K562 (cell line): ENCODE measurements around the gene NUP35. TPM values are rescaled to one million over a fixed set of nuclear protein-coding genes. Genes with fewer than 3 reads are reported as not detected.

ENCODE experiments used
- BACH1 ChIP-seq: fragments of 200-800 bp; sonication (Bioruptor generic); IDR thresholded peaks from 2 replicates; pipeline ENCODE4 v1.6.1; 2016; ENCODE audit warnings: missing genetic modification characterization, missing compliant biosample characterization
- CBX8 ChIP-seq: fragments of 200-600 bp; sonication (generic); IDR thresholded peaks from 2 replicates; pipeline ENCODE4 v1.6.1; 2012; ENCODE audit warnings: borderline replicate concordance, mixed run types, low read depth, mild to moderate bottlenecking, moderate library complexity, mixed read lengths, low read length, control low read depth, inconsistent platforms; ENCODE audit not compliant: poor library complexity, severe bottlenecking; ENCODE audit errors: extremely low read depth
- CC2D1A ChIP-seq: fragments of 450-650 bp; IDR thresholded peaks from 2 replicates; pipeline ENCODE4 v1.6.1; 2017; ENCODE audit warnings: mild to moderate bottlenecking
- CHD4 ChIP-seq: fragments of 200-600 bp; sonication (generic); IDR thresholded peaks from 3 replicates; pipeline ENCODE4 v1.6.1; 2012; ENCODE audit warnings: low read depth, mild to moderate bottlenecking, mixed read lengths, low read length, inconsistent platforms; ENCODE audit not compliant: insufficient read depth, insufficient replicate concordance, poor library complexity, severe bottlenecking
- CTCF ChIP-seq, 3 experiments: IDR thresholded peaks in 2 of 3; conservative IDR thresholded peaks in 1 of 3; 2 replicates each; pipeline ENCODE4 v1.5.1; 2011 to 2012; ENCODE audit warnings: low read length in 3 of 3, mild to moderate bottlenecking in 3 of 3, control low read depth in 2 of 3, improper control_type of control experiment in 1 of 3, inconsistent platforms in 1 of 3, low read depth in 1 of 3, mixed read lengths in 1 of 3, moderate library complexity in 1 of 3; ENCODE audit not compliant: insufficient read depth in 2 of 3
- DEAF1 ChIP-seq: fragments of 450-650 bp; formaldehyde crosslinking; IDR thresholded peaks from 2 replicates; pipeline ENCODE4 v1.4.0; 2020; ENCODE audit warnings: mild to moderate bottlenecking, moderate library complexity
- HMGXB4 ChIP-seq: sonication (generic); formaldehyde crosslinking; IDR thresholded peaks from 2 replicates; pipeline ENCODE4 v1.8.1; 2023; ENCODE audit warnings: mild to moderate bottlenecking, missing genetic modification reagents
- KLF1 ChIP-seq: fragments of 450-650 bp; IDR thresholded peaks from 2 replicates; pipeline ENCODE4 v1.6.1; 2016; ENCODE audit warnings: missing genetic modification characterization, missing compliant biosample characterization
- MAZ ChIP-seq, 2 experiments: fragments of 450-650 bp in 1 of 2; sonication (generic) in 1 of 2; formaldehyde crosslinking; IDR thresholded peaks in 1 of 2; conservative IDR thresholded peaks in 1 of 2; 2 replicates each; pipeline versions ENCODE4 v1.4.0 to v1.5.0; 2020; ENCODE audit warnings: mild to moderate bottlenecking in 1 of 2, missing genetic modification reagents in 1 of 2
- SETDB1 ChIP-seq: IDR thresholded peaks from one replicate; pipeline ENCODE4 v1.6.1; 2012; ENCODE audit warnings: low read length, control low read depth, inconsistent platforms
- ZFP36 ChIP-seq: fragments of 150-350 bp; IDR thresholded peaks from 2 replicates; pipeline ENCODE4 v1.6.1; 2018; ENCODE audit warnings: low read length, low read depth; ENCODE audit not compliant: partially characterized antibody
- ZNF146 ChIP-seq: IDR thresholded peaks from one replicate; pipeline ENCODE4 v1.6.1; 2018; ENCODE audit warnings: missing compliant biosample characterization; ENCODE audit not compliant: unreplicated experiment
- ZNF584 ChIP-seq: fragments of 200-800 bp; sonication (Bioruptor generic); IDR thresholded peaks from 2 replicates; pipeline ENCODE4 v1.6.1; 2016; ENCODE audit warnings: low read depth, mild to moderate bottlenecking, missing genetic modification characterization, missing compliant biosample characterization
- ZNF589 ChIP-seq: fragments of 200-800 bp; sonication (Bioruptor generic); IDR thresholded peaks from 2 replicates; pipeline ENCODE4 v1.6.1; 2016; ENCODE audit warnings: low read depth, missing genetic modification characterization, missing compliant biosample characterization
- polyA plus RNA-seq, 8 experiments: library from polyadenylated mRNA; depleted of rRNA in 4 of 8; stranded (reverse) in 5 of 8; unstranded in 3 of 8; fragments of >200 nt; fragmentation: Nextera tagmentation in 2 of 8; fragmentation: Illumina TruSeq in 1 of 8; extraction: Ambion mirVana in 2 of 8; extraction: Trizol in 1 of 8; gene quantifications; 2 replicates each; pipeline versions ENCODE4 v1.2.1 to v1.2.3, GENCODE V29; 2011 to 2014; ENCODE audit warnings: inconsistent platforms in 1 of 8, missing spikeins in 1 of 8
- total RNA-seq, 7 experiments: library from RNA; depleted of rRNA in 6 of 7; stranded (reverse); fragments of >200 nt in 6 of 7; fragmentation: Illumina TruSeq in 2 of 7; extraction: Trizol in 2 of 7; gene quantifications; 2 replicates each; pipeline versions ENCODE4 v1.2.1 to v1.2.3, GENCODE V29; 2011 to 2021; ENCODE audit warnings: low replicate concordance in 1 of 7
- TF ChIP-seq, protein P1 (sequence below): fragments of 250-450 bp; sonication (Bioruptor Pico); IDR thresholded peaks from 2 replicates; pipeline ENCODE4 v1.8.0; 2022; ENCODE audit warnings: inconsistent platforms
- TF ChIP-seq, protein P2 (sequence below): fragments of 450-650 bp; formaldehyde crosslinking; IDR thresholded peaks from 2 replicates; pipeline ENCODE4 v1.4.0; 2022; ENCODE audit warnings: mild to moderate bottlenecking, moderate library complexity

Gene NUP35
- total and polyA plus RNA-seq, 9 of the 15 experiments (the other 6 are each of a cell fraction or from before 2014, with no cell fraction given): 24.5 to 78.2 (median 51.1) TPM

DNA sequence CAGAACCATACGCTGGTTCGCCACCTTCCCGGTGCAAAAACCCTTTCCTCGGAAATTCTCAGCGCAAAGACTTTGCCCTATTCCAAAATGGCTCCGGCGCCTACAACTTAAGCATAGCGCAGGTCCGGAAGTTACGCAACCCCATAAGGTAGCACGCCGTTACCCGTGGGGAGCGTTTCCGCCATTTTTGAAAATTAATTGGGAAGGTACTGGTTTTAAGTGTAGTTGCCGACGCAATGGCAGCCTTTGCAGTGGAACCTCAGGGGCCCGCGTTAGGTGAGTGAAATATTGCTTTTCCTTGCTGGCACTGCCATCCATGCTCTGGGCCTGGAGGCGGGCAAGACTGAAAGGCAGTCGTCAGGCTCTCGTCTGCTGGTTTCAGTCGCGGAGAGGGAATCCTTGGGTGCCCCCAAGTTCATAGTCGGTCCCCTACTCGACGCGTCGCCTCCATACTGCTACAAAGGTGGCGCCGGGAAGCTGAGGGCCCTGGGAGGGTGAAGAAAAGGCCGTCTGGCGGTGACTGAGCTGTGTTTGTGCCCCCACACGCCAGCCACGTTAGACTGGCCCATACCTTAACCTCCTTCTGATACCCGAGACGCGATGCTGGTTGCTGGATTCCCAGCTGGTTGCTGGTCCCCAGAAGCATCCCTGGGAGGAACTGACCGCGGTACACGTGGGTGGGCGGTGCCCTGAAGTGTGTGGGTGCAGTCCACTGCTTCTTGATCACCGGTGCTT lies at the start of gene NUP35 (continued):
- TF ChIP-seq SETDB1 (no peak), CHD4 (no peak), BACH1 (no peak), ZNF584 (no peak), MAZ (CRISPR knock-in tag; conservative IDR thresholded peaks at IDR 0.05 in 1 of 2, IDR thresholded peaks at IDR 0.05 in 1 of 2) (peak in 1 of 2 experiments; percentile 69; a peak in 3 of 4 replicates), HMGXB4 (CRISPR knock-in tag) (no peak), ZFP36 (no peak), KLF1 (tag) (peak; percentile 80), CTCF (IDR thresholded peaks at IDR 0.05 in 2 of 3, conservative IDR thresholded peaks at IDR 0.05 in 1 of 3; ENCODE audit: insufficient read depth in 2 of 3, low read depth in 1 of 3, low read length in 3 of 3) (no peak), CBX8 (no peak), CC2D1A (peak; percentile 82), ZNF589 (CRISPR knock-in tag) (no peak), ZNF146 (CRISPR knock-in tag) (no peak), DEAF1 (CRISPR knock-in tag) (no peak)
- TF ChIP-seq, protein P1, sequence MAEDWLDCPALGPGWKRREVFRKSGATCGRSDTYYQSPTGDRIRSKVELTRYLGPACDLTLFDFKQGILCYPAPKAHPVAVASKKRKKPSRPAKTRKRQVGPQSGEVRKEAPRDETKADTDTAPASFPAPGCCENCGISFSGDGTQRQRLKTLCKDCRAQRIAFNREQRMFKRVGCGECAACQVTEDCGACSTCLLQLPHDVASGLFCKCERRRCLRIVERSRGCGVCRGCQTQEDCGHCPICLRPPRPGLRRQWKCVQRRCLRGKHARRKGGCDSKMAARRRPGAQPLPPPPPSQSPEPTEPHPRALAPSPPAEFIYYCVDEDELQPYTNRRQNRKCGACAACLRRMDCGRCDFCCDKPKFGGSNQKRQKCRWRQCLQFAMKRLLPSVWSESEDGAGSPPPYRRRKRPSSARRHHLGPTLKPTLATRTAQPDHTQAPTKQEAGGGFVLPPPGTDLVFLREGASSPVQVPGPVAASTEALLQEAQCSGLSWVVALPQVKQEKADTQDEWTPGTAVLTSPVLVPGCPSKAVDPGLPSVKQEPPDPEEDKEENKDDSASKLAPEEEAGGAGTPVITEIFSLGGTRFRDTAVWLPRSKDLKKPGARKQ: no peak
- TF ChIP-seq, protein P2, sequence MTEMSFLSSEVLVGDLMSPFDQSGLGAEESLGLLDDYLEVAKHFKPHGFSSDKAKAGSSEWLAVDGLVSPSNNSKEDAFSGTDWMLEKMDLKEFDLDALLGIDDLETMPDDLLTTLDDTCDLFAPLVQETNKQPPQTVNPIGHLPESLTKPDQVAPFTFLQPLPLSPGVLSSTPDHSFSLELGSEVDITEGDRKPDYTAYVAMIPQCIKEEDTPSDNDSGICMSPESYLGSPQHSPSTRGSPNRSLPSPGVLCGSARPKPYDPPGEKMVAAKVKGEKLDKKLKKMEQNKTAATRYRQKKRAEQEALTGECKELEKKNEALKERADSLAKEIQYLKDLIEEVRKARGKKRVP: peak; percentile 78
